HG03575 (cell line): Measurements from ENCODE around the gene FAM149A.

Source experiments
- ATAC-seq: cut with Tn5 transposase; IDR thresholded peaks from one replicate; pipeline ENCODE4 v1.9.1; 2021; ENCODE audit not compliant: unreplicated experiment, insufficient number of reproducible peaks, low FRiP score; ENCODE audit errors: extremely low read depth

FAM149A gene

DNA sequence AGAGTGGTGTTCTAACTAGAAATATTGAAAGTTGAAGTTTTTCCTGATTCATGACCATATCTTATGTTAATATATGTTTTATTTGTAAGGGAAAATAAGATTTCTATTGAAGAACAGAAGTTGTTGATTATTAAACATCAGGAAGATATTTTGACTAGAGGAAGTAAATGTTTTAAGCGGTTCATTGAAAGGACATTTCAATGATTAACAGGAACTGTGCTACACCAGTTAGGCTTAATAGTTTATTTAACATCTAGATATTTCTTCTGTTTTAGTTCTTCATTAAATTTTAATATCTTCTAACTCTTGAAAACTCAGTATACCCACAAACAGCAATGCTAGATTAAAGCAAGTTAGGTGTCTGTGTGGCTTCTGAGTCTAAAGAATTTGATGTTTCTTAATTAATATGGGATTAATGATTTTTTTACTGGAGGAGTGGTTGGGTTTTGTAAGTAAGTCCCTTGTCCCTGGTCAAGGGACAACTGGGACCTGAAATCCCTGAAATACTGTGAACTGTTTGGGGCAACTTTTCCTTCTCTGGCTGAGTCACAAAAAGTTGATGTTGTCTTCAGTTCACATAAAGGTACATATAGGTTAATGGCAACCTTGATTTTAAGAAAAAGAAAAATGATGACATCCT, 44.0 kb downstream of the FAM149A start:
- ATAC-seq, result no peak

DNA sequence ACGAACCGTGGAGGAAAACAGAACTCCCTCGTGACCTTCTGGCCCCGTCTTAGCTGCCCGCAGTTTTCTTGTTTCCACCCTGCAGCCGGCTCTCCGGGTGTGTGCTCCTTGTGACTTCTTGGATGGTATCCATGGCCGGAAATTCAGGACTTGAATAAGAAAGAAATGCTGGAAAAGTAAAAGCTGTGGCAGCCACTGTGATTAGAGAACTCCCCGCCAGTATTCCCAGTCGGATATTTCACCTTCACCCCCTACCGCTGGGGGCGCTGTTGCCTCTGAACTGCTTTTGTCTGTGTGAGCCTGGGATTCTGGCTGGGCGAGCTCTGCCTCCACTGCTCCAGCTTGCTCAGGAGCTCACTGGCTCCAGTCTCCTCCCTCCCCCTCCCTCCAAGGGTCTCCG, 45.4 kb downstream of the FAM149A start:
- no peak for ATAC-seq

DNA sequence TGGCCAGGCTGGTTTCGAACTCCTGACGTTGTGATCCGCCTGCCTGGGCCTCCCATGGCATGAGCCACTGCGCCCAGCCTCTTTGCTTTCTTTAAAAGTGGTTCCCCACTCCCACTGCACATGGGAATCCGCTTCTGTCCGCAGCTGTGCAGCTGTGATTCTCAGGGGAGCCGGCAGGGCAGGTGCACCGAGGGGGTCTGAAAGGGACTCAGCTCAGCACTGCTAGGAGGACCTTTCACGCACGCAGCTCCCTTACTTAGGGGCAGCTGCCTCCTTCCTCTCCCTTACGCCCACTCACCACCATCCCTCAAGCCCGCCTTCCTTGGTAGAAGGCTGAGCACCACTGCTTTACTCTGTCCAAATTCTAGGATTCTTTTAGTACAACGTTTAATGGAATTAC, 46.4 kb downstream of the FAM149A start:
- no peak for ATAC-seq

DNA sequence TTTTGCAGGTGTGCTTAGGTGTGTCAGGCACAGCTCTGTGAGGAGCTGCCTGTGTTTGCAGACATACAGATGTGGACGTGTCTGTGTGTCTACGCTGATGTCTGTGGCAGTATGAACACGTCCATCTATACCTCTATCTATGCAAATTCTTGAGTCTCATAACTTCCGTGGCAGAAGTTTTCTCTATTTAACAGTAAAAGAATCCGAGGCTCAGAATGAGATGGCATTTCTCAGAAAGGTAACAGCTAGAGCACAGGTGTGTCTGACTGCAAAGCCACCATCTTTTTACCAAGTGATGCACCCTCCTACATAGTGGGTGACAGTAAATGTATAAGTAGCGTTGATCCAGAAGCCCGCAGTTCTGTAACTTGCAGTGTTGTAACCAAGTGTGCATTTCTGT, 47.0 kb downstream of the FAM149A start:
- ATAC-seq, result no peak

DNA sequence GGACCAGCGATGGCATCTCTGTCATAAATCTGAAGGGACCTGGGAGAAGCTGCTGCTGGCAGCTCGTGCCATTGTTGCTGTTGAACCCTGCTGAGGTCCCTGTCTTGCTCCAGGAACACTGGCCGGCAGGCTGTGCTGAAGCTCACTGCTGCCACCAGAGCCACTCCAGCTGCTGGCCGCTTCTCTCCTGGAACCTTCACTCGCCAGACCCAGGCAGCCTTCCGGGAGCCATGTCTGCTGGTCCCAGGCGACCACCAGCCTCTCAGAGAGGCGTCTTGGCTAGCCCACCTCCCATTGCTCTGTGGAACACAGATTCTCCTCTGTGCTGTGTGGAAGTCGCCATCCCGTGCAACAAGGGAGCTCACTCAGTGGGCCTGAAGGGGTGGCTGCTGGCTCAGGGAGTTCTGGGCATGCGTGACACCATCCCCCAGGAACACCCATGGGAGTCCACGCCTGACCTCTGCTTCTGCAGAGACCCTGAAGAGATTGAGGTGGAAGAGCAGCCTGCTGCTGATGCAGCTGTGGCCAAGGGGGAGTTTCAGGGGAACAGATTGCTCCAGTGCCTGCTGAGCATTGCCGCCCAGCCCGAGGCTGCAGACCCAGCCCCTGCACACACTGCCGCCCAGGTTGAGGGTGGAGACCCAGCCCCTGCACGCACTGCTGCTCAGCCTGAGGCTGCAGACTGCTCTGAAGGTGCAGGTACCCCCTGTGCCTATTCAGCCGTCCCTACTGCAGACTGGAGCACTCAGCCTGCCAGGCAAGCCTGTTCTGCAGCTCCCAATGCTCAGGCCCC, 53.7 kb downstream of the FAM149A start:
- no peak for ATAC-seq

DNA sequence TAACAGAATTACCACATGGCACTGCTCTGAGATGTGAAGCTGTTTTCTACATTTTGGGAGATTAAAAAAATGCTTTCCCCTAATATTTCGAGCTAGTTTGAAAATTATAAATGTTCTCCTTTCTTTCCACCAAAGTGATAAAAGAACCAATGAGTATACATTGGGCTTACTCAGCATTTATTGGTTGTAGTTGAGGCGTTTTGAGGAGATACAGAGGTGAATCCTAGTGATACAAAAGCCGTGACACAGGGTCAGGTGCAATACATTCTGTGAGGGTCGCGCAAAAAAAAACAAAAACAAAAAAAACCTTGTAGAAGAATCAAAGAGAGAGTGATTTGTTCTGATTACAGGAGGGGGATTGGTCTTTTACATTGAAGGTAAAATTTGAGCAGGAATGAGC, 54.5 kb downstream of the FAM149A start:
- ATAC-seq, result no peak

DNA sequence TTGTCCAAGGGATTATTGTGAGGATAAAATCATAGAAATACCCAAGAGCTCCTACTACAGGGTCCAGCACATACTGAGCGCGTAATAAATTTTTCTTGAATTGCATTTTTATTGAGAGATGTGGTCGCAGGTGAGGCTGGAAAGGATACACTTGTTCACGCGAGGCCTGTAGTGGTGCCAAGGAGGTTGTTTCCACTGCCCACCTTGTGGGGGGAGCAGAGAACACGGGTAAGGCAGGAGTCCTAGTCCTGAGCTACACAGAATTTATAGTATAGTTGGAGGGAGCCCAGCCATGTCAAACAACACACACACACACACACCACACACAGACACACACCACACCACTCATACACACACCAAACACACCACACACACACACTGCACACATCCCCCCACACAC, 55.1 kb downstream of the FAM149A start:
- ATAC-seq, result no peak

DNA sequence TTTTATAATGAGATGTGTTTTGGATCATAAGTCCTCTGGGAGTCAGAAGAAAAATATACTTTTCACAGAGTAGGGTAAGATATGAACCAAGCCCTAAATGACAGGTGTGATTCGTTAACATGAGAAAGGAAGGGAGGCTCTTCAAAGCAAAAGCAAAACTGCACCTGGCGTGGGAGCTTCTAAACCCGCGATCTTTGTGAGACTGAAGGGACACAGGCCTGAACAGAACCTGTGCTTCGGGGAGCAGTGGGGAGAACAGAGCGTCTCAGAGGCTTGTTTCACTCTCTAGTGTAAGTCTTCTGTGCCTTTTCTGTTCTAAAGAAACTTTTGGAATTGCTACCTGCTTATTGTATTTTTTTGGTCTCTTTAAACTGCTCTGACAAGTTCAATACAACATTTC, 56.6 kb downstream of the FAM149A start:
- ATAC-seq, result peak; percentile 91

DNA sequence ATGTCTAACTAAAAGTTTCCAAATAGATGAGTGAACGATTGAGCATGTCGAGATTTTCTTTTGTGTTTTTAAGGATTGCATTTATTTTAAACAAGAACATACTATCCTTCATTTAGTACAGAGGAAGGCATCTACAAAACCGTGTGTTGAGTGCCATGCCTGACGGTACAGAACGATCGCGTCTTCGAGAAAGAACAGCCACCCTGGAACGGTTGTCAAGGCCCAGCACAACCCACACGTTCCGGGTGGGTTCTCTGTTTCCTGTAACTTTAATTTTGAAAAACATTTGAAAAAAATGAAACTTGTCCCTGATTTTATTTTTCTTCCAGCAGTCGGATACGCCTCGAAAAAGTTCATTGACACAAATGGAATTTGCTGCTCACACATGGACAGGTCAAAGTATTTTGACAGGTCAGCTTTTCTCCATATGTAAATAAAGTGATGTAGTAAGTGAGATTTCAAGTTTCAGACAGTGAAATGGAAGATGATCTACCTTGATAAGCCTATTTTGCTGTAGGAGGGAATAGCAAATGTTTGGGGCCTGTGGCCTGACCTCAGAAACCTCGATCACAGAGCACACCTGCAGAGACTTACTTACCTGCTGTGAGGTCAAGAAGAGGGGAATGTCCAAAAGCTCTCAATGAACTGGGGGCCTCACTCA, 62.5 kb downstream of the FAM149A start:
- no peak for ATAC-seq

DNA sequence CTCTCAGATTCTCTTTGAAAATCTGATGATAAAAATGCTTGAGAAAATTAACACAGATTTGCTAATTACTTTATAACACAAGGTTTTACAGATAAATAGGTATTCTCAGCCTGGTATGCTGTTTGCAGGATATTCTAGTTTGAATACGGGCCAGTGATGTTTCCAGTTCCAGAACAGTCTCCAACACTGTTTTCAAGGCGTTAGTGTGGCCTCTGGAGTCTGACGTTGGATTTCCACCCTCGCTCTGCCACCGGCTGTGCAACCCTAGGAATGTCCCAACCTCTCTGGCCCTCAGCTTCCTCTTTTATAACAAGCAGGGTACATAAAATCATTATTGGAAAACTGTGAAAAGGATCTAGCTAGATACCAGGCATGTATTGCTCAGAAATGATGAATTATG, 63.1 kb downstream of the FAM149A start:
- no peak for ATAC-seq

DNA sequence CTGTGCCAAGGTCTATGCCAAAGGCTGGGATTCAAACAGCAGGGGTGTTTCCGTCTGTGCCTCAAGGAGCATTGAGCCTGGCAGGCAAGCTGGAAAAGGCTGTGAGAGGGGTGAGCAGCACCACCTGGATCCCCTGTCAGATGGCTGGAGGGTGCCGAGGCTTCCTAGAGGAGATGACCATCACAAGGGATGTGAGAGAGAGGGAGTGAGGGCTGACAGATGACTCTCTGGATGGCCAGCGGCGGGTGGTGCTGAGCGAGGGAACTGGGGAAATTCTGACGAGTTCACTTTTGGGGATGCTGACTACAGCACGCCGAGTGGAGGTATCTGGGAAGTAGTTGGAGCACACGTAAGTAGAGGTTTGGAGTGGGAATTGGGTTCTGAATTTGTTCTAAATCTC, 64.2 kb downstream of the FAM149A start:
- ATAC-seq, result no peak

DNA sequence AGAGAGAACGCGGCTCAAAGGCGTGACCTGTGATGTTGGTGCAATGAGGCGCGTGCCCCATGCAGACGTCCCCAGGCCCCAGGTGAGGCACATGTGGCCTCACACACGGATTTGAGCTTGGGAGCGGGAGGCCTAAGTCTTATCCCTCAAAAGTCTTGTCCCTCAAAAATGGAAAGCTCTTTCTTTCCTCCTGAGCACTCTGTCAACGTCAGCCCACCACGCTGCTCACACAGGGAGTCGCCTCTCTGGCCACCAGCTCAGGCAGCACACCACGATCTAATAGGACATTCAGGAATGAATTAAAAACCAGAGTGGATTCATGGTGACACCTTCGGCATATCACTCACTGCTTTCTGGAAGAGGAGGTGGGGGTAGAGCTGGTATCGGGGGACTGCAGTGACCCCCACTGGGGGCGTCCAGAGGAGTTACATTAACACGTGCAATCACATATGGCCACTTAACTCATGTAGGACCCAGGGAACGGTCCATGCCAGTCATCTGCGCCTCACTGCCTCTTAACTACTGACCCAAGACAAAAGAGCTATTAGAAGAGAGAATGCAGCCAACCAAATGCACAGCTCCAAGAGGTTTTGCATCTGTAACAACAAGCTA, 64.9 kb downstream of the FAM149A start:
- ATAC-seq, result no peak

DNA sequence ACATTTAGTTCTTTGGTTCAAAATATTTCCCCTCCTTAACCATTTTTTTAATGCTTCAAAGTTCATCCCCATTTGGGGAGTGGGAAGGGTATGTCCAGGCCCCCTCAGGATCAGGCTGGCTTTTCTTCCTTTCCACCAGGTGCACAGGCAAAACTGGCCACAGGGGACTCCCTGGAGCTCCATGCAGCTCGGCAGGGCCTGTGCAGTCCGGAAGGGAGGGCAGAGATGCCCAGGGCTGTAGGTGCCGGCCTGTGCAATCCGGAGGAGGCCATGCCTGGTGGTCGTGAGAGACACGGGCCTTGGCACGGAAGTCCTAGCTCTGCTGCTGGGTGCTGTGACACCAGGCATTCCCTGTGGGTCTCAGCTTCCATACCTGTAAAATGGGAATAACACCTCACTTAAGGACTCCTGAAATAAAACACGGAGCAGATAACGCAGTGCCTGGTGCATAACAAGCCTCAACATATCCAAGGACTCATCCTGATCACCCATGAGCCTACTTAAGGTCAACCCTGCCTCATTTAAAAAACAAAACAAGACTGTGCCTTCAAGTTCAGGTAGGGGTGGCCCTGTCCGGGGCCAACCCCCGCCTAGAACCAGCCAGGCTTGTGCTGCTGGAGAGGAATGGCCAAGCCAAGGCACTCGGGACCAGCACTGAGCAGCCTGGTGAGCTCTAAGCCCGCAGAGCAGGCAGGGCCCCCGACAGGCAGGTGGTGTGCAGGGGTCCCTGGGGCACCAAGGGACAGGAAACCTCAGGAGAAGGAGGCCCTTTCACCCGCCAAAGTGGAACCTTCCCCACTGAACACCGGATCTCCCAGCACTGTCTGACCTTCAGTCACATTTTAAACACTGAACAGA, 65.7 kb downstream of the FAM149A start:
- no peak for ATAC-seq

DNA sequence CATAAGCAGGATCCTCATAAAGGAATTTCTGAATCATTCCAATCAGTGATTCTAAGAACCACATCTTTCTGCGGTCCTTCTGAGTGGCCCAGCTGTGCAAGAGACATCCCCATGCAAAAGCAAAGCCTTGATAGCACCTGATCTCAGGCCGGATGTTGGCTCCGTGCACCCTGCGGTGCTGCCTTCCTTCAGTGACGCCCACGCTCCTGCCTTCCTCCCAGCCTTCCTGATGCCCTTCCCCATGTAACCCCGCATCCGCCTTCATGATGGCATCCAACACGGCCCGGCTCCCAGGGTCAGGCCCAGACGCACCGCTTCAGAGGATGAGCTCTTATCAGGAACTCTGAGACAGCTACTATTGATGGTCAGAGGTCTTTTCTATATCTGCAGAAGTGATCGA, 66.5 kb downstream of the FAM149A start:
- no peak for ATAC-seq

DNA sequence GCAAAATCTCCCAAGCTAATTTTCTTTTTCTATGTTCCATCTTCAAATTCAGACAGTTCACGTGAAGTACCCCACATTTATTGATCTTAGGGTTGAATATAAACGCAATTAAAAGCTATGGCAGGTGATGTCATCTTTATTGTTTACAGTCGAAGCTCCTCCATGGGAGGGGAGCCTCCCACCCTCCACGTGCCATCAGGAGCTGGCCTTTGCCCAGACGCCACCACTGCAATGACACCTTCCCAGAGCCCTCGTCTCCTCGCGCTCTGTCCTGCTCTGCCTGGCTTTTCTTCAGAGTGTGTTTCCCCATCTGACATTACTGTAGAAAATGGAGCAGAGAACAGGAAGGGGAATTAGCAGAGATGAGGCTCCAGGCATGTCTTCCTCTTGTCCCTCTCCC, 68.0 kb downstream of the FAM149A start:
- ATAC-seq, result no peak

DNA sequence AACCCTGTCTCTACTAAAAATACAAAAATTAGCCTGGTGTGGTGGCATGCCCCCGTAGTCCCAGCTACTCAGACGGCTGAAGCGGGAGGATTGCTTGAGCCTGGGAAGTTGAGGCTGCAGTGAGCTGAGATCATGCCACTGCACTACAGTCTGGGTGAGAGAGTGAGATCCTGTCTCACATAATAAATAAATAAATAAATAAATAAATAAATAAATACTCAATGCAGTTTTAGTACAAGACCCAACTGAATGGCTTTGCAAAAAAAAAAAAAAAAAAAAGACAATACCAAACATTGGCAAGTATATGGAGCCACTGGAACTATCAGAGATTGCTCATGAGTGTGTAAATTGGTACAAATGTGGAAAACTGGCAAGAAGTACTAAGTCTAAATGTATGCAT, 83.6 kb downstream of the FAM149A start:
- no peak for ATAC-seq

DNA sequence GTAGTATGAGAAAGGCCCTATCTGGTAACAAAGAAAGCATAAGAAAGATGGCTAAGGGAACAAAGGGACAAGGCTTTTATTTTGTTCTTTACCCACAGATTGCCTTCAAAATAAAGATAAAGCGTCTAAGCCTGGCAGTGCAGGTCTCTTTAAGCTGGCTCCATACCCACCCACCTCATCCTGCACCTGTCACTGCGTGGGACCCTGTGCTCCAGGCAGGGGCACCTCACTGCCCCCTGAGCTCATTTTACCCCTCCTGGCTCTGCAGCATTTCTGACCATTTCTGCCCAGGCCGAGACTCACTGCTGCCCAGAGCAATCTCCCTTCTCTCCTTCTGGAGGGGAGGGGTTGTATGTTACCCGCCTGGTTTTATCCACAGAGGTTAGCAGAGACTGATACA, 85.2 kb downstream of the FAM149A start:
- ATAC-seq, result no peak

DNA sequence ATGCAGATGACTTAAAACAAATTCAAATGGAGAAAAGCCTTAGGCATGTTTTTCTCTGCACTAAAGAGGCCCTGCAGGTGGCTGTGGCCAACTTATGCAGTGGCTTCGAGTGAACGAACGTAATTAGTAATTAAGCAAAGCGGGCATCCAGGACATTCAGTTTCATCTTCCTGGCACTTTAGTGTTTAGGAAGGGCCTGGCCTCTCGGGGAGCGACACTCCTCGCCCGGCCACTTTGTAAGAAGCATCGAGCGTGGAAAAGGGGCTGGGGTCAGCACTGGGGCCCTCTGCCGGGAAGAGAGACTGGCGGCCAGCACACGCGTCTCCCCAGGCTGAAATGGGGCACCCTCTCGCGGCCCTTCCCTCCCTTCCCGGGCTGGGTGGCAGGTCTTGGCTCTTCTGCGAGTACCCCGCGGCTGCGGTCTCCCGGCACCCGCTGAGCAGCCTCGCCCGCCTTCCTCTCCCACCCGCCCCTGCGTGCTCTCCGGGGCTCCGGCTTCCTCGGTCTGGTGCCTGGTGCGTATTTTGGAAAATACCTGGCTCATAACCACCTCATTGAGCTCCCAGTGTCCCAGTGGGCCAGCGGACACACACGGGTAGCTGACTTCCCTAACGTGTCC, 86.2 kb downstream of the FAM149A start:
- peak; percentile 14 for ATAC-seq
